DOHH2 (cell line): ENCODE data around the gene CT45A1.

Experiments
- EZH2phosphoT487 ChIP-seq: fragments of 200-600 bp; sonication (generic); IDR thresholded peaks from 2 replicates; pipeline ENCODE4 v1.6.1; 2017; ENCODE audit warnings: borderline replicate concordance, mild to moderate bottlenecking, antibody characterized with exemption, low read length, moderate library complexity, mixed read lengths
- TF ChIP-seq, protein P1 (sequence below): fragments of 200-600 bp; sonication (generic); IDR thresholded peaks from one replicate; pipeline ENCODE4 v1.5.1; 2014; ENCODE audit warnings: antibody characterized with exemption, mild to moderate bottlenecking, low read depth, low read length; ENCODE audit not compliant: poor library complexity, severe bottlenecking

DNA sequence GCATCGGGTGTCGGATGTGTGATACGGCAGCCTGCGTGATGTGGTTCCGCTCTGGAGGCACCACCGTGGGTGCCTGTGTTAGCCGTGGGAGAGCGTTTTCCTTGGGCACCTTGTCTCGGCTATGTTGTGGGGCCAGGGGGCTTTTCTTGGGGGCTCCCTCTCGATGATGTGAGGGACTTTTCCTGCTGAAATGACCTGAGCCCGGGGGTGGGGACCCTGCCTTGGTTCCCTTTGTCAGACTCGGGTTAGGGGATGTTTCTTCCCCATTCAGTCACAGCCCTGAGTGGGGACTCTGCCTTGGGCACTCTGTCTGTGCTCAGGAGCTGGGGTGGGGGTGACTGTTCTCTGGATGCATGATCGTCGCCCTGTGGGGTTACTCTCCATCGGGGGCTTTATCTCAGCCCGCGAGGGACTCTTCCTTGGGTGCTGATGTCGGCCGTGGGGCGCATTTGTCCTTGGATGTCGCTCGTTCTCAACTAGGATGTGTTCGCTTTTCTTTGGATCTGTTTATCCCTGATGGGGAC lies 27.8 kb downstream of the CT45A1 start:
- TF ChIP-seq, protein P1, sequence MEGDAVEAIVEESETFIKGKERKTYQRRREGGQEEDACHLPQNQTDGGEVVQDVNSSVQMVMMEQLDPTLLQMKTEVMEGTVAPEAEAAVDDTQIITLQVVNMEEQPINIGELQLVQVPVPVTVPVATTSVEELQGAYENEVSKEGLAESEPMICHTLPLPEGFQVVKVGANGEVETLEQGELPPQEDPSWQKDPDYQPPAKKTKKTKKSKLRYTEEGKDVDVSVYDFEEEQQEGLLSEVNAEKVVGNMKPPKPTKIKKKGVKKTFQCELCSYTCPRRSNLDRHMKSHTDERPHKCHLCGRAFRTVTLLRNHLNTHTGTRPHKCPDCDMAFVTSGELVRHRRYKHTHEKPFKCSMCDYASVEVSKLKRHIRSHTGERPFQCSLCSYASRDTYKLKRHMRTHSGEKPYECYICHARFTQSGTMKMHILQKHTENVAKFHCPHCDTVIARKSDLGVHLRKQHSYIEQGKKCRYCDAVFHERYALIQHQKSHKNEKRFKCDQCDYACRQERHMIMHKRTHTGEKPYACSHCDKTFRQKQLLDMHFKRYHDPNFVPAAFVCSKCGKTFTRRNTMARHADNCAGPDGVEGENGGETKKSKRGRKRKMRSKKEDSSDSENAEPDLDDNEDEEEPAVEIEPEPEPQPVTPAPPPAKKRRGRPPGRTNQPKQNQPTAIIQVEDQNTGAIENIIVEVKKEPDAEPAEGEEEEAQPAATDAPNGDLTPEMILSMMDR: no peak
- TF ChIP-seq EZH2phosphoT487: no peak
